Mesodermal cell (in vitro differentiated cells): ENCODE measurements around the gene PRR7.

Experiments used
- H3K27ac ChIP-seq: 2 replicates; pipeline ENCODE4 v1.7.0; 2013; ENCODE audit warnings: mild to moderate bottlenecking, low read depth, low read length, moderate library complexity; ENCODE audit not compliant: severe bottlenecking
- H3K36me3 ChIP-seq: 2 replicates; pipeline ENCODE4 v1.7.1; 2013; ENCODE audit warnings: mild to moderate bottlenecking, low read length, moderate library complexity; ENCODE audit not compliant: control insufficient read depth, insufficient read depth
- H3K4me1 ChIP-seq: one replicate; pipeline ENCODE4 v1.7.1; 2013; ENCODE audit warnings: mild to moderate bottlenecking, low read length; ENCODE audit not compliant: insufficient read depth, control insufficient read depth, poor library complexity, severe bottlenecking
- H3K4me3 ChIP-seq: 2 replicates; pipeline ENCODE4 v1.7.0; 2013; ENCODE audit warnings: low read length, control low read depth, mild to moderate bottlenecking; ENCODE audit not compliant: insufficient read depth, poor library complexity, severe bottlenecking; ENCODE audit errors: extremely low read depth
- H3K9me3 ChIP-seq: 2 replicates; pipeline ENCODE4 v1.7.1; 2013; ENCODE audit warnings: mild to moderate bottlenecking, low read length, moderate library complexity; ENCODE audit not compliant: control insufficient read depth
- WGBS, 2 experiments: methylation state at CpG; one replicate each; pipeline ENCODE4 v1.1.5; 2013; ENCODE audit warnings: missing lambda C conversion rate in 2 of 2; ENCODE audit not compliant: insufficient coverage in 2 of 2; 5-methylcytosine and 5-hydroxymethylcytosine counted together

The PRR7 gene

DNA sequence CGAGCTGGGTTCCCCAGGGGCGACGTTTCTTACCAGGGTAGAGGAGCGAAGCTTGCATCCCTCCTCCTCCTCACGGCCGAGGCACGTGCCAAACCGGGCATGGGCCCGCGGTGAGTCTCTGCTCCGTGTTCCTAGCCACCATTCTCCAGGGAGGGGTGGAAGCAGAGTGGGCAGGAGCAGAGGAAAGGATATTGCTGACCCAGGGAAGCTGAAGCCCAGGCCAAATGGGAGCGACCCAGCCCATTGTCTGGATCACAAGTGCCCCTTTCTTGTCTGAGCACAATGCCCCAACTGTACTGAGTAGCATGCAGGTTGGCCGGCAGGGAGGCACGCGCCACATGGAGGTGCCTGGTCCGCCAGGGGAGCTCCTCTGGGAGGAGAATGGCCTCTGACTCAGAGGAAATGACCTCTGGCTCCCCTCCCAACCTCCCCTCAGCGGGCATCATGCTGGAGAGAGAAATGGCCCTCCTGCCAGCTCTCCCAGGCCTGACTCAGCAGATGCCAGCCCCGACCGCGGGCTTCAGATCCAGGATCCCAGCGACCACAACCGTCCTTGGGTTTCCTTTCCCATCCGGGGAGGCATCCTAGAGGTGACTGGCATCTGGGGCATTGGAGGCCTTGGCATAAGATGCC is 1.1 kb downstream of the PRR7 start:
- Histone ChIP-seq H3K27ac (peak overlapping the region; percentile 83), H3K9me3 (no peaks in the 10 kb centered on the region), H3K36me3 (peaks cover 4% of the 10 kb centered on the region), H3K4me3 (peak overlapping the region; percentile 58), H3K4me1 (peaks cover 9% of the 10 kb centered on the region)
- 11 to 23% methylated on average over 14 to 16 of the region's 23 CpGs for WGBS, 2 experiments

DNA sequence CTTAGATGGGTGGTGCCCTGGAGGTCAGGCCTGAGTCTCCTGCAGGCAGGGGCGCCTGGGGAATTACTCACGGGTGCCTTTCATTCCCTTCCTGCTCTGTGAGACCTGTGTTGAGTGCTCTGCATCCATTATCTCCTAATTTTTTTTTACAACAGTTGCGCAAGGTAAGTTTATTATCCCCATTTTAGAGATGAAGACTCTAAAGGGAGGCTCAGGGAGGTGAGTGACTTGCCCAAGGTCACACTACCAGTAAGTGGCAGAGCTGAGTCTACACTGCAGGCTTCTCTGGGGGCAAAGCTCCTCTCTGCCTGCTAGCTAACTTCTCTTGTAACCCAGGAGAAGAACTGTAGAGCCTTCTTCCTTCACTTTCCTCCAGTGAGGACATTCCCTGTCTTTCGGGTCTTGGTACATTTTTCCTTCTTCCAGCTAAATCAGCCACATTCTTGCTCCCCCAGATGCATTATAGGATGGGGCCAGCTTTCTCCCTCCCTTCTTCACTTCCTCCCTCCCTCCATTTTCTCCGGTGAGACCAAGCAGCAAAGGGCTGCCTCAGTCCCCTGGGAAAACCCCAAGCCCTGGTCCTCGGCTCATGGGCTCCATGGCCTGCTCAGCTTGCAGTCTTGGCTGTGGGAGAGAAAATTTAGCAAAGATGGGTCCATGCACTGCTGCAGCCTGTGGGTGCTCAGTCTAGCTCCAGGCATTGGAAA is 1.8 kb downstream of the PRR7 start:
- peaks cover 9% of the 10 kb centered on the region for H3K4me1 ChIP-seq
- H3K36me3 ChIP-seq = peaks cover 2% of the 10 kb centered on the region
- 82 to 89% methylated on average over 5 of the region's 6 CpGs for WGBS, 2 experiments
- H3K9me3 ChIP-seq = no peaks in the 10 kb centered on the region
- H3K27ac ChIP-seq = peak overlapping the region; percentile 83
- H3K4me3 ChIP-seq = peak overlapping the region; percentile 58

DNA sequence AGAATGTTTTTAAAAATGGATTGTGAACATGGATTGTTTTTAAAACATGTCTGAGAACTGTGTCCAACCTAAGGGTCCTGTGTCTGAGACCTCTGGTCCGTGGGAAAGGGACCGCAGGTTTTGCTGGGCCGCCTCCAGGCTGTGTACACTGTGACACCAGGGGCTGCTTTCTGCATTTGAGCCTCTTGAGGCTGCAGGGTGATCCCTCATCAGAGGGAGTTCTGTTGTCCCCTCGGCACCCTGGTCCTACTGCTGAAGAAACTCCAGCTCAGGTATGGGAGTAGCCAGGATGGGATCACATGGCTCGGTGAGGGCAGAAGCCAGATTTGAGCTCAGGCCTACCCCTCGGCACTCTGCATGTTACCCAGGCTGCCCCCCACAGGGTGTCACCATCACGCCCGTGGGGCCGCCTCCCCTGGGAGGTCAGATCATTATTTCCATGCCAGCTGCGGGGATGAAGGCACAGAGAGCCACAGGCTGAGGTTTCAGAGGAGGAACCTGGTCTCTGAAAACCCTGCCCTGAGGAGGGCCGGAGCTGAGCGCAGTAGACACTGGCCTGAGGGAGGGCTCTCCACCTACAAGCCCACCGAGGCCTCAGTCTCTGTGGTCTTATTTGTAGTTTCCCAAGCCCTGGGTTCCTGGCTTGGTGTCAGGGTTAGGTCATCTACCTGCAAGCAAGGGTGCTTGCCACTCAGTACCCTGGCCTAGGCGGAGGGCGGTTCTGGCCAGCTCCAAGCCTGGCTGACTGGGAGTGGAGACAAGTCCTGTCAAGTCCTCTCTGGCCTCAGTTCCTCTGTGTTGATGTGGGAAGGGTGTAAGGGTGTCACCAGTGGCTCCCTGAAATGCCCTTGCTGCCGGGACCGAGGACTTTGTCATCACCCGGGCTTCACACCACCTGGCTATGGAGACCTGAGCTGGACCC is 2.8 kb downstream of the PRR7 start:
- H3K36me3 ChIP-seq = peaks cover 1% of the 10 kb centered on the region
- H3K4me3 ChIP-seq = no peak overlapping the region
- WGBS, 2 experiments = 92 to 93% methylated on average over 15 to 18 of the region's 18 CpGs
- H3K27ac ChIP-seq = no peak overlapping the region
- H3K4me1 ChIP-seq = peaks cover 9% of the 10 kb centered on the region
- no peaks in the 10 kb centered on the region for H3K9me3 ChIP-seq

DNA sequence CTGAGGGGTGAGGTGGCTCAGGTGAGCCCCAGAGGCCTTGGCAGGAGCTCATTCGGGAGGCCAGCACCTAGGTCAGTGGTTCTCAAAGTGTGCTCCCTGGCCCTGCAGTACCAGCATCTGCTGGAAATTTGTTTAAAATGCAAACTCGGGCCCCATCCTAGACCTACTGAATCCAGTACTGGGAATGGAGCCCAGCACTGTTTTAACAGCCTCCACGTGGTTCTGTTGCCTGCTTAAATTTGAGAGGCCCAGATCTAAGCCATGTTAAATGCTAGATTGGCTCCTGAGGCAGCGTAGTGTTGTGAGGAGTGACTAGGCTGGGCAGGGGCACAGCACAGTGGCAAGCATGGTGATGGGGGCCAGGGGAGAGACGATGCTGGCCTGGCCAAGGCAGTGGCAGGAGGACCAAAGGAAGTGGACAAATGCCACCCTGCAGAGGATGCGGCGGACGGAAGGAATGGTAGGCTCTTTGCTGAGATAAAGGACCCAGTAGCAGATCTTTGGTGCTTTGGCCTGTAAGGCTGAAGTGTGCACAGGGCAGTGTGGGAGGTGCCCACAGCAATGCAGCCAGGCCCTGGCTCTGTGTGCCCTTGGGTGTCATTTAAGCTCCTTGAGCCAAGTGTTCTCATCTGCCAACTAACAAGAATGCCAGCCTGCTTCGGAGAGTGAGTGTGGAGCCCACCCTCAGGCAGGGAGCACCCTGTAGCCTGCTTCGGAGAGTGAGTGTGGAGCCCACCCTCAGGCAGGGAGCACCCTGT is 4.2 kb downstream of the PRR7 start:
- H3K4me1 ChIP-seq = peaks cover 11% of the 10 kb centered on the region
- H3K4me3 ChIP-seq = no peak overlapping the region
- no peak overlapping the region for H3K27ac ChIP-seq
- whole genome bisulfite sequencing, 2 experiments = 89 to 95% methylated on average over 8 of the region's 10 CpGs
- no peaks in the 10 kb centered on the region for H3K9me3 ChIP-seq
- H3K36me3 ChIP-seq = no peaks in the 10 kb centered on the region

DNA sequence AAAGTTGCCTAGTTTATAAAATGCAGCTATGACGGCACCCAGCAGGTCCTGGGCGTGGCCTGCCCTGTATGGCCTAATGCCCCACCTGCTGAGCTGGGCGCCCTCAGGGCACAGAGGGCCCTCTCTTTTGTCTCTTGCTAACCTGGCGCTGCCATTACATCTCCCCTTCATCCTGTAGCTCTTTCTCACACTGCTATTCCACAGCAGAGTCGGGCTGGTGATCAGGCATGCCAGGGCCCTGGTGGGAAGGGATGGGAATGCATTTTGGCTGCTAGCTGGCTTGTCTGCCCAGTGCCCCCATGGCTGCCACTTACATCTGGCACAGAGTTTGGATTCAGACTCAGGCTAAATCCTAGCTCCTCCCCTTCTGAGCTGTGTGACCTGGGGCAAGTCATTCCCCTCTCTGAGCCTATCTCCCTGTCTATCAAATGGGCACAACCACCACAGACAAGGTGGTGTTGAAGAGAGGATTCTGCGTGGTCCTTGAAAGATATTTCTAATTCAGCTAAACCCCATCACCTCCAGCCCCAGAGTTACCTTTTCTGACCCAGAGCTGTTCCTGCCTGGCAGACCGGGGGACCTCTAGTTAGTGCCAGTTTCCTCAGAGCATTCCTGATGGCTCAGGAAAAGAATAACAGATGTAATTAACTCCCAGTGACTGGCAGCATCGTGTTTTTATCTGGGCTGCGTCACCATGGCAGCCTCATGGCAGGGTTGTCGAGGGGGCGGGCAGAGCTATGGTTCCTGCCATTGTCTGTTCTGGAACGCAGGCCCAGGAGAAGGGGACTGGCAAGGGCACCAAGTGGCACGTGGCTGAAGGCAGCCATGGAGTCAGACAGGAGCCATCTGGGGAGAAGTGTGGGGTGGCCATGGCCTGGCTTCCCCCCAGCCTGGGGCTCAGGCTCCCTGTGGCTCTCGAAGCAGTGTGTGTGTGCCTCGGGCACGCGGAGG is 6.3 kb downstream of the PRR7 start:
- Histone ChIP-seq H3K9me3 (no peaks in the 10 kb centered on the region), H3K4me3 (no peak overlapping the region), H3K36me3 (peaks cover 14% of the 10 kb centered on the region), H3K4me1 (peaks cover 14% of the 10 kb centered on the region), H3K27ac (no peak overlapping the region)
- WGBS, 2 experiments = 91 to 93% methylated on average over 10 to 13 of the region's 17 CpGs

DNA sequence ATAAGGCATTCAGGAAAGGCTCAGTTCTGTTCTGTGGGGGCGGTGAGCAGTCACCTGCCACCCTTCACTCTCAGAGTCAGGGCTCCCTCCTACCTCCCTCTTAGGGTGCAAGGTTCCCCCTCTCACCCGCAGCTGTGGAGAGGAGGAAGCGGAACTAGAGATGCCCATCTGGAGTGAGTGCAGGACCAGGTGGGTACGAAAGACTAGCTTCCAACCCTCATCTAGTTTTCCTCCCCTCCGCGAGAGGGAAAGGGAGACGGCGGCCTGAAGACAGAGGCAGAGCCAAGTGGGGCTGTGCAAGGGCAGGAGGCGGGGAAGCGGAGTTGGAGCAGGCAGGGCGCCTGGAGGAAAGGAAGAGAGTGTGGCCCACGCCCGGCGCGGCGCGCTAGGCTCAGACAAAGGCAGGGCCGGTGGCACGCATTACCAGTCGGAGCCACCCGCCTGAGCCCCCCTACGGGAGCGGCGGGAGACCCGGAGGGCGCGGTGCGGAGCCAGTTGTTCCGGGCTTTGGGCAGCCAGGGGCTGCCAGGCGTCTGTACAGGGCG is 7.3 kb downstream of the PRR7 start:
- peak overlapping the region; percentile 45 for H3K4me3 ChIP-seq
- H3K36me3 ChIP-seq = peaks cover 23% of the 10 kb centered on the region
- no peaks in the 10 kb centered on the region for H3K9me3 ChIP-seq
- 13 to 18% methylated on average over 20 to 24 of the region's 31 CpGs for WGBS, 2 experiments
- H3K4me1 ChIP-seq = peaks cover 12% of the 10 kb centered on the region
- H3K27ac ChIP-seq = peak overlapping the region; percentile 26

DNA sequence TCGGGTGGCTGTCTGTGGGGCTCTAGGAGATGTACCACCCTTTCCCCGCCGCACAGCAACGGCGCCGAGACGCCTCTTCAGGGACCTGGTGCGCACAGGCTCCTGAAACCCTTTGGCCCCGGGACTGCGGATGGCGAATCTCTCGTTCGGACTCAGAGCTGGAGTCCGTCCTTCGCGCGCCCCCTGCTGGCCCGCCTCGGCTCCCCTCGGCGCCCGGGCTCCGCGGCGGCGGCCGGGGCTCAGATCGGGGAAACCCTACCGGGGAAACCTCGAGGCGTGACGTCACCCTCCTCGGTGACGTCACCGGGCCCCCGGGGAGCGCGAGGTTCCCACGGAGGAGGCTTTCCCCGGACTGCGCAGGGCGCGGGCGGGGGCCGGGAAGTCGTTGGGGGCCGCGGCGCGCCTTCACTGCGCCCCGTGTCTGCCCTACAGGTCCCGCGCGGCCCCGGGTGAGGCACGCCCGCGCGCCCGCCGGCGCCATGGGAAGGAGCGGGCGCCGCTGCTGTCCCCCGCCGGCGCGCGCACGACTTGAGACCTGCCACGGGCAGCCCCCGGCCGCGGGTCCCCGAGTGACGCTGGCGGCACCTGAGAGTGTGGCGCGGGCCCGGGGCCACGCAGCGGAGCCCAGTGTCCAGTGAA is 7.9 kb downstream of the PRR7 start:
- Histone ChIP-seq H3K4me1 (peaks cover 12% of the 10 kb centered on the region), H3K27ac (peak overlapping the region; percentile 72), H3K4me3 (peak overlapping the region; percentile 45), H3K36me3 (peaks cover 29% of the 10 kb centered on the region), H3K9me3 (no peaks in the 10 kb centered on the region)
- WGBS, 2 experiments = 0 to 1% methylated on average over 68 to 71 of the region's 84 CpGs

DNA sequence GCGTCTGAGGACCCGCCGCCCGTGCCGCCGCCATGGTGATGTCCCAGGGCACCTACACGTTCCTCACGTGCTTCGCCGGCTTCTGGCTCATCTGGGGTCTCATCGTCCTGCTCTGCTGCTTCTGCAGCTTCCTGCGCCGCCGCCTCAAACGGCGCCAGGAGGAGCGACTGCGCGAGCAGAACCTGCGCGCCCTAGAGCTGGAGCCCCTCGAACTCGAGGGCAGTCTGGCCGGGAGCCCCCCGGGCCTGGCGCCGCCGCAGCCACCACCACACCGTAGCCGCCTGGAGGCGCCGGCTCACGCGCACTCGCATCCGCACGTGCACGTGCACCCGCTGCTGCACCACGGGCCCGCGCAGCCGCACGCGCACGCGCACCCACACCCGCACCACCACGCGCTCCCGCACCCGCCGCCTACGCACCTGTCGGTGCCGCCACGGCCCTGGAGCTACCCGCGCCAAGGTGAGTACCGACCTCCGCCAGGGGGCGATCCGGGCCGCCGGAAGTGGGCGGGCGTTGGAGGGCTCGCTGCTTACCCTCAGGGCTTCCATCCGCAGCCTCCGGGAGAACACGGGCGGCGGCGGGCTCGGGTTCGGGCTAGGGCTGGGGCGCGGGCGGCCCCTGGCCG is 8.5 kb downstream of the PRR7 start:
- H3K27ac ChIP-seq = peak overlapping the region; percentile 72
- H3K4me1 ChIP-seq = peaks cover 12% of the 10 kb centered on the region
- peak overlapping the region; percentile 45 for H3K4me3 ChIP-seq
- WGBS, 2 experiments = 0 to 1% methylated on average over 67 to 70 of the region's 80 CpGs
- peaks cover 36% of the 10 kb centered on the region for H3K36me3 ChIP-seq
- no peaks in the 10 kb centered on the region for H3K9me3 ChIP-seq
